Measurements from ENCODE around the gene DCXR. TPM values are rescaled to one million over a fixed set of nuclear protein-coding genes. Genes with fewer than 3 reads are reported as not detected.

The DCXR gene
- total and polyA plus RNA-seq, 10 of the 15 experiments (the other 5 are each of a cell fraction or from before 2014, with no cell fraction given) = 12.3 to 139 (median 88.9) TPM

- TF ChIP-seq CEBPZ (IDR thresholded peaks at IDR 0.05; ENCODE audit: low read depth, low read length) (no peak), SUPT20H (IDR thresholded peaks at IDR 0.05; ENCODE audit: borderline replicate concordance, control insufficient read depth, low read depth, low read length) (no peak), TAF1 (IDR thresholded peaks at IDR 0.05; ENCODE audit: borderline replicate concordance, low read depth, low read length) (no peak; the same call in 1 of the 2 replicates), JUND (IDR thresholded peaks at IDR 0.05; ENCODE audit: low read depth, low read length) (no peak), SUZ12 (IDR thresholded peaks at IDR 0.05; ENCODE audit: unreplicated experiment) (no peak), NR2C1 (IDR thresholded peaks at IDR 0.05) (peak; percentile 46; the same call in 1 of the 2 replicates), TCF7 (IDR thresholded peaks at IDR 0.05; ENCODE audit: borderline replicate concordance) (no peak), NFYA (IDR thresholded peaks at IDR 0.05; ENCODE audit: borderline replicate concordance, low read depth, low read length) (no peak), BCL11A (IDR thresholded peaks at IDR 0.05; ENCODE audit: low read depth, low read length) (no peak), SP1 (IDR thresholded peaks at IDR 0.05; ENCODE audit: low read depth, low read length) (peak; percentile 78), NRF1 (conservative IDR thresholded peaks at IDR 0.05; ENCODE audit: low read depth, low read length) (peak; percentile 49), LARP7 (IDR thresholded peaks at IDR 0.05) (peak; percentile 96), BCLAF1 (IDR thresholded peaks at IDR 0.05) (no peak), NFXL1 (IDR thresholded peaks at IDR 0.05; ENCODE audit: borderline replicate concordance) (no peak), YY1 (IDR thresholded peaks at IDR 0.05; ENCODE audit: low read depth, low read length) (peak; percentile 85), SREBF2 (IDR thresholded peaks at IDR 0.05; ENCODE audit: low read length) (no peak), CBFB (IDR thresholded peaks at IDR 0.05; ENCODE audit: low read depth) (no peak), POLR2AphosphoS2 (IDR thresholded peaks at IDR 0.05; ENCODE audit: low read depth, low read length) (peak; percentile 87), BMI1 (IDR thresholded peaks at IDR 0.05; ENCODE audit: borderline replicate concordance) (no peak), SIX5 (IDR thresholded peaks at IDR 0.05; ENCODE audit: low read depth, low read length, severe bottlenecking) (no peak), STAT1 (conservative IDR thresholded peaks at IDR 0.05) (0 out of 2 replicates have a peak, but pooled peaks have one; percentile 48), PBX3 (IDR thresholded peaks at IDR 0.05; ENCODE audit: insufficient replicate concordance, low read depth, low read length) (peak; percentile 79), TBL1XR1 (IDR thresholded peaks at IDR 0.05; ENCODE audit: low read depth, low read length) (no peak), DPF2 (IDR thresholded peaks at IDR 0.05) (peak; percentile 95)
These were observed at the start of gene DCXR (continued) for GRCh38 chr17:82037092-82037888.
